Measurements from ENCODE around the gene FILIP1L.

Gene FILIP1L

GRCh38 chr3:100009276-100010086, 104.8 kb downstream of the FILIP1L start:
- H3K9me3 ChIP-seq (ENCODE audit: control insufficient read depth, low read length): no peaks in the 10 kb centered on the region
- no peak overlapping the region for H3K4me3 ChIP-seq (ENCODE audit: extremely low read depth, insufficient read depth, low read length, poor library complexity, severe bottlenecking)
- WGBS, 2 experiments (ENCODE audit: insufficient coverage in 2 of 2): no CpG with 5 or more reads among the region's 5 CpGs

GRCh38 chr3:100008081-100008698, 106.1 kb downstream of the FILIP1L start:
- Histone ChIP-seq H3K27ac (ENCODE audit: low read depth, low read length, severe bottlenecking) (no peak overlapping the region), H3K36me3 (ENCODE audit: control insufficient read depth, insufficient read depth, low read length) (no peaks in the 10 kb centered on the region)

More at GRCh38 chr3:100009276-100010086, 104.8 kb downstream of the FILIP1L start:
- H3K27ac ChIP-seq (ENCODE audit: low read depth, low read length, severe bottlenecking): no peak overlapping the region
- H3K4me1 ChIP-seq (ENCODE audit: control insufficient read depth, insufficient read depth, low read length, poor library complexity, severe bottlenecking): peaks cover 31% of the 10 kb centered on the region
- no peaks in the 10 kb centered on the region for H3K36me3 ChIP-seq (ENCODE audit: control insufficient read depth, insufficient read depth, low read length)

GRCh38 chr3:100007313-100007712, 107.0 kb downstream of the FILIP1L start:
- WGBS, 2 experiments (ENCODE audit: insufficient coverage in 2 of 2): 88 to 94% methylated on average over 1 of the region's 3 CpGs
- H3K4me3 ChIP-seq (ENCODE audit: extremely low read depth, insufficient read depth, low read length, poor library complexity, severe bottlenecking): no peak overlapping the region
- peaks cover 37% of the 10 kb centered on the region for H3K4me1 ChIP-seq (ENCODE audit: control insufficient read depth, insufficient read depth, low read length, poor library complexity, severe bottlenecking)
- H3K27ac ChIP-seq (ENCODE audit: low read depth, low read length, severe bottlenecking): no peak overlapping the region
- no peaks in the 10 kb centered on the region for H3K36me3 ChIP-seq (ENCODE audit: control insufficient read depth, insufficient read depth, low read length)
- no peaks in the 10 kb centered on the region for H3K9me3 ChIP-seq (ENCODE audit: control insufficient read depth, low read length)

More at GRCh38 chr3:100008081-100008698, 106.1 kb downstream of the FILIP1L start:
- H3K4me1 ChIP-seq (ENCODE audit: control insufficient read depth, insufficient read depth, low read length, poor library complexity, severe bottlenecking): peaks cover 31% of the 10 kb centered on the region
- H3K4me3 ChIP-seq (ENCODE audit: extremely low read depth, insufficient read depth, low read length, poor library complexity, severe bottlenecking): no peak overlapping the region
- no peaks in the 10 kb centered on the region for H3K9me3 ChIP-seq (ENCODE audit: control insufficient read depth, low read length)

DNA sequence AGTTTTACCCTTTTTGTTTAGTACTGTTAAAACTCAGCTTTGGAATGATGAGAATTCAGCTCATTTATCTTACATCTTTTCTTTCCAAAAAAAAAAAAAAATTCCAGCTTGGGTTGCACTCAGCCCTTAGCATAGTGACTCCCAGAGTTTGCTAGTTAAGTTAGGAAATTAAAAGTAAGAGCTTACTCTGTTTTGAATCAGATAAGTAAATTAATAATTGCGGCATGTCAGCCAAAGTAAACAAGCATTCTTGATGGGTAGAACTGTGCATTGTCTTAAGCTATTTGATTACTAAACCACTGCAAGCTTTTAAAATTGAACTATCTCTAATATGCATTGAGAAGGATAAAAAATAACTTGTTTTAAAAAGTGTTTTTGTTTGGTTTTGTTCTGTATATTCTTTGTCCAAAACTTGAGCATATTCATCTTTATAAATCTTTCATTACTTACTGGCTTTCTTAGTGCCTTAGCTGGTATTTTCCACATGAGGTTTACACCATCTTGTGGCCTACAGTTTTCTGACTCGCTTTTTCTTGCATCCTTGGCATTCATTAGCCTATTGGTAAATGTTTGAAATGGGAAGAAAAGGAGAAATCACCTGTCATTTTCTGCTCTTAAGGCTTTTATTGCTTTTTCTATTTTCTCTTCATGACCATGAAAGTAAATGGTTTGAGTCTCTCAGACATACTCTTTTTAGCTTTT, 107.6 kb downstream of the FILIP1L start:
- Histone ChIP-seq H3K4me1 (ENCODE audit: control insufficient read depth, insufficient read depth, low read length, poor library complexity, severe bottlenecking) (peaks cover 40% of the 10 kb centered on the region), H3K36me3 (ENCODE audit: control insufficient read depth, insufficient read depth, low read length) (no peaks in the 10 kb centered on the region), H3K9me3 (ENCODE audit: control insufficient read depth, low read length) (no peaks in the 10 kb centered on the region), H3K4me3 (ENCODE audit: extremely low read depth, insufficient read depth, low read length, poor library complexity, severe bottlenecking) (no peak overlapping the region), H3K27ac (ENCODE audit: low read depth, low read length, severe bottlenecking) (peak overlapping the region; percentile 30)
- WGBS, 2 experiments (ENCODE audit: insufficient coverage in 2 of 2): 83 to 100% methylated on average over 1 of the region's 2 CpGs

GRCh38 chr3:100005665-100006393, 108.5 kb downstream of the FILIP1L start:
- Histone ChIP-seq H3K4me1 (ENCODE audit: control insufficient read depth, insufficient read depth, low read length, poor library complexity, severe bottlenecking) (peaks cover 40% of the 10 kb centered on the region), H3K36me3 (ENCODE audit: control insufficient read depth, insufficient read depth, low read length) (no peaks in the 10 kb centered on the region), H3K27ac (ENCODE audit: low read depth, low read length, severe bottlenecking) (no peak overlapping the region), H3K4me3 (ENCODE audit: extremely low read depth, insufficient read depth, low read length, poor library complexity, severe bottlenecking) (no peak overlapping the region), H3K9me3 (ENCODE audit: control insufficient read depth, low read length) (no peaks in the 10 kb centered on the region)
- 86 to 90% methylated on average over 1 of the region's 2 CpGs for WGBS, 2 experiments (ENCODE audit: insufficient coverage in 2 of 2)

DNA sequence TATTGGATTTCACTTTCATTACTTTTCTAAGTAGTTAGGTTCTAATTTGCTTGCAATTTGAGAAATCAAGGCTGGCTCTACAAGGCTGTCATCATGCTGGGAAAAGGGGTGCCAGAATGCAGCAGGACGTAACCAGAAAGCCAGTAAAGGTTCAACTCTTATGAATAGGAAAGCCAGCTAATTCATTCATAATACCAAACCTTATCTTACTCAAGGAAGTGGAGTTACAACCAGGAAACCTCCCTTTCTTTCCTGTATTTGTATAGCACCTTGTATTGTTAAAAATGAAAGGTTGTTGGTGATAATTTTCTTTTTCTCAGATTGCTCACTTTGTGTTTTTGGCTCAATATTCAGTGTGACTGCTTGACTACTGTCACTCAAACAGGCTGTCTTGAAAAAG, 109.4 kb downstream of the FILIP1L start:
- H3K27ac ChIP-seq (ENCODE audit: low read depth, low read length, severe bottlenecking): no peak overlapping the region
- no peak overlapping the region for H3K4me3 ChIP-seq (ENCODE audit: extremely low read depth, insufficient read depth, low read length, poor library complexity, severe bottlenecking)
- H3K4me1 ChIP-seq (ENCODE audit: control insufficient read depth, insufficient read depth, low read length, poor library complexity, severe bottlenecking): peaks cover 40% of the 10 kb centered on the region
- no peaks in the 10 kb centered on the region for H3K9me3 ChIP-seq (ENCODE audit: control insufficient read depth, low read length)
- H3K36me3 ChIP-seq (ENCODE audit: control insufficient read depth, insufficient read depth, low read length): no peaks in the 10 kb centered on the region
- 100% methylated on average over 1 of the region's 1 CpG; no CpG with 5 or more reads in 1 of the 2 experiments for WGBS, 2 experiments (ENCODE audit: insufficient coverage in 2 of 2)

GRCh38 chr3:100003609-100004503, 110.4 kb downstream of the FILIP1L start:
- Histone ChIP-seq H3K27ac (ENCODE audit: low read depth, low read length, severe bottlenecking) (no peak overlapping the region), H3K4me3 (ENCODE audit: extremely low read depth, insufficient read depth, low read length, poor library complexity, severe bottlenecking) (no peak overlapping the region), H3K36me3 (ENCODE audit: control insufficient read depth, insufficient read depth, low read length) (no peaks in the 10 kb centered on the region), H3K9me3 (ENCODE audit: control insufficient read depth, low read length) (no peaks in the 10 kb centered on the region), H3K4me1 (ENCODE audit: control insufficient read depth, insufficient read depth, low read length, poor library complexity, severe bottlenecking) (peaks cover 40% of the 10 kb centered on the region)
- WGBS, 2 experiments (ENCODE audit: insufficient coverage in 2 of 2): 100% methylated on average over 1 of the region's 4 CpGs; no CpG with 5 or more reads in 1 of the 2 experiments

- Histone ChIP-seq H3K4me3 (ENCODE audit: extremely low read depth, insufficient read depth, low read length, poor library complexity, severe bottlenecking) (no peak overlapping the region), H3K36me3 (ENCODE audit: control insufficient read depth, insufficient read depth, low read length) (no peaks in the 10 kb centered on the region), H3K9me3 (ENCODE audit: control insufficient read depth, low read length) (no peaks in the 10 kb centered on the region), H3K27ac (ENCODE audit: low read depth, low read length, severe bottlenecking) (no peak overlapping the region), H3K4me1 (ENCODE audit: control insufficient read depth, insufficient read depth, low read length, poor library complexity, severe bottlenecking) (peaks cover 33% of the 10 kb centered on the region)
- 88 to 90% methylated on average over 3 of the region's 4 CpGs for WGBS, 2 experiments (ENCODE audit: insufficient coverage in 2 of 2)
Observed at GRCh38 chr3:100002599-100003350, 111.5 kb downstream of the FILIP1L start.

GRCh38 chr3:100001526-100002270, 112.6 kb downstream of the FILIP1L start:
- Histone ChIP-seq H3K4me1 (ENCODE audit: control insufficient read depth, insufficient read depth, low read length, poor library complexity, severe bottlenecking) (peaks cover 28% of the 10 kb centered on the region), H3K27ac (ENCODE audit: low read depth, low read length, severe bottlenecking) (no peak overlapping the region), H3K9me3 (ENCODE audit: control insufficient read depth, low read length) (no peaks in the 10 kb centered on the region), H3K36me3 (ENCODE audit: control insufficient read depth, insufficient read depth, low read length) (no peaks in the 10 kb centered on the region), H3K4me3 (ENCODE audit: extremely low read depth, insufficient read depth, low read length, poor library complexity, severe bottlenecking) (no peak overlapping the region)
- 93 to 100% methylated on average over 1 to 5 of the region's 8 CpGs for WGBS, 2 experiments (ENCODE audit: insufficient coverage in 2 of 2)
